Measurements from ENCODE around the gene SLC16A3.

SLC16A3 gene

GRCh38 chr17:82276938-82277337, 48.1 kb downstream of the SLC16A3 start:
- no peaks in the 10 kb centered on the region for H3K36me3 ChIP-seq (ENCODE audit: control insufficient read depth, insufficient read depth, low read length)
- no peak overlapping the region for H3K4me3 ChIP-seq (ENCODE audit: low read depth, low read length)
- no peaks in the 10 kb centered on the region for H3K9me3 ChIP-seq (ENCODE audit: control insufficient read depth, low read length)
- no peak overlapping the region for H2AFZ ChIP-seq
- H3K4me1 ChIP-seq = no peaks in the 10 kb centered on the region
- no peak for TF ChIP-seq CTCF (IDR thresholded peaks at IDR 0.05)
- H3K9ac ChIP-seq = no peak overlapping the region
- H3K4me2 ChIP-seq (ENCODE audit: low read length) = no peak overlapping the region
- no peaks in the 10 kb centered on the region for H3K27me3 ChIP-seq (ENCODE audit: control insufficient read depth, insufficient read depth, low read length)
- H3K79me2 ChIP-seq = peaks cover 15% of the 10 kb centered on the region
- no peak overlapping the region for H3K27ac ChIP-seq

GRCh38 chr17:82277851-82278250, 49.0 kb downstream of the SLC16A3 start:
- no peak for TF ChIP-seq CTCF (IDR thresholded peaks at IDR 0.05)
- H2AFZ ChIP-seq = no peak overlapping the region
- H3K4me1 ChIP-seq = peaks cover 2% of the 10 kb centered on the region
- no peaks in the 10 kb centered on the region for H3K27me3 ChIP-seq (ENCODE audit: control insufficient read depth, insufficient read depth, low read length)
- no peak overlapping the region for H3K9ac ChIP-seq
- peaks cover 8% of the 10 kb centered on the region for H3K79me2 ChIP-seq
- H3K9me3 ChIP-seq (ENCODE audit: control insufficient read depth, low read length) = no peaks in the 10 kb centered on the region
- H3K36me3 ChIP-seq (ENCODE audit: control insufficient read depth, insufficient read depth, low read length) = no peaks in the 10 kb centered on the region
- no peak overlapping the region for H3K4me3 ChIP-seq (ENCODE audit: low read depth, low read length)
- H3K4me2 ChIP-seq (ENCODE audit: low read length) = no peak overlapping the region
- no peak overlapping the region for H3K27ac ChIP-seq

GRCh38 chr17:82278308-82278707, 49.5 kb downstream of the SLC16A3 start:
- TF ChIP-seq CTCF (IDR thresholded peaks at IDR 0.05) = no peak
- H3K9me3 ChIP-seq (ENCODE audit: control insufficient read depth, low read length) = no peaks in the 10 kb centered on the region

GRCh38 chr17:82278786-82279391, 50.0 kb downstream of the SLC16A3 start:
- Histone ChIP-seq H3K27ac (no peak overlapping the region), H3K79me2 (peaks cover 5% of the 10 kb centered on the region), H3K9ac (no peak overlapping the region), H3K4me2 (ENCODE audit: low read length) (no peak overlapping the region), H3K36me3 (ENCODE audit: control insufficient read depth, insufficient read depth, low read length) (no peaks in the 10 kb centered on the region), H3K9me3 (ENCODE audit: control insufficient read depth, low read length) (no peaks in the 10 kb centered on the region), H2AFZ (no peak overlapping the region), H3K4me1 (peaks cover 10% of the 10 kb centered on the region), H3K4me3 (ENCODE audit: low read depth, low read length) (no peak overlapping the region), H3K27me3 (ENCODE audit: control insufficient read depth, insufficient read depth, low read length) (no peaks in the 10 kb centered on the region)
- TF ChIP-seq CTCF (IDR thresholded peaks at IDR 0.05) = no peak

More at GRCh38 chr17:82278308-82278707, 49.5 kb downstream of the SLC16A3 start:
- Histone ChIP-seq H3K79me2 (peaks cover 5% of the 10 kb centered on the region), H3K4me1 (peaks cover 7% of the 10 kb centered on the region), H3K36me3 (ENCODE audit: control insufficient read depth, insufficient read depth, low read length) (no peaks in the 10 kb centered on the region), H3K4me3 (ENCODE audit: low read depth, low read length) (no peak overlapping the region), H3K9ac (no peak overlapping the region), H3K27me3 (ENCODE audit: control insufficient read depth, insufficient read depth, low read length) (no peaks in the 10 kb centered on the region), H3K27ac (no peak overlapping the region), H2AFZ (no peak overlapping the region), H3K4me2 (ENCODE audit: low read length) (no peak overlapping the region)

DNA sequence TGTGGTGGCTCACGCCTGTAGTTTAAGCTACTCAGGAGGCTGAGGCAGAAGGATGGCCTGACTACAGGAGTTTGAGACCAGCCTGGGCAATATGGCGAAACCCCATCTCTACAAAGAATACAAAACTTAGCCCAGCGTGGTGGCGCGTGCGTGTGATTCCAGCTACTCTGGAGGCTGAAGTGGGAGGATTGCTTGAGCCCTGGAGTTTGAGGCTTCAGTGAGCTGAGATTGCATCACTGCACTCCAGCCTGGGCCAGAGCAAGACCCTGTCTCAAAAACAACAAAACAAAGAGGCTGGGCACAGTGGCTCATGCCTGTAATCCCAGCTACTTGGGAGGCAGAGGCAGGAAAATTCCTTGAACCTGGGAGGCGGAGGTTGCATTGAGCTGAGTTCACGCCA, 51.7 kb downstream of the SLC16A3 start:
- Histone ChIP-seq H3K4me2 (ENCODE audit: low read length) (no peak overlapping the region), H3K27me3 (ENCODE audit: control insufficient read depth, insufficient read depth, low read length) (no peaks in the 10 kb centered on the region), H3K4me1 (peaks cover 10% of the 10 kb centered on the region), H2AFZ (no peak overlapping the region), H3K79me2 (no peaks in the 10 kb centered on the region), H3K36me3 (ENCODE audit: control insufficient read depth, insufficient read depth, low read length) (no peaks in the 10 kb centered on the region), H3K27ac (no peak overlapping the region), H3K4me3 (ENCODE audit: low read depth, low read length) (no peak overlapping the region), H3K9me3 (ENCODE audit: control insufficient read depth, low read length) (no peaks in the 10 kb centered on the region), H3K9ac (no peak overlapping the region)
- TF ChIP-seq CTCF (IDR thresholded peaks at IDR 0.05) = no peak

Data from parathyroid adenoma (tissue), 2 donors.